HG03439 (cell line): Measurements from ENCODE around the gene PNMA6A.
"Not testable (repeated sequence)": the region's sequence is repeated elsewhere in the genome, so short reads cannot be mapped to it uniquely, and the experiment has no call there.

Experiments
- ATAC-seq: cut with Tn5 transposase; IDR thresholded peaks from one replicate; pipeline ENCODE4 v1.9.1; 2021; ENCODE audit warnings: mild to moderate bottlenecking, moderate library complexity; ENCODE audit not compliant: unreplicated experiment

PNMA6A gene

DNA sequence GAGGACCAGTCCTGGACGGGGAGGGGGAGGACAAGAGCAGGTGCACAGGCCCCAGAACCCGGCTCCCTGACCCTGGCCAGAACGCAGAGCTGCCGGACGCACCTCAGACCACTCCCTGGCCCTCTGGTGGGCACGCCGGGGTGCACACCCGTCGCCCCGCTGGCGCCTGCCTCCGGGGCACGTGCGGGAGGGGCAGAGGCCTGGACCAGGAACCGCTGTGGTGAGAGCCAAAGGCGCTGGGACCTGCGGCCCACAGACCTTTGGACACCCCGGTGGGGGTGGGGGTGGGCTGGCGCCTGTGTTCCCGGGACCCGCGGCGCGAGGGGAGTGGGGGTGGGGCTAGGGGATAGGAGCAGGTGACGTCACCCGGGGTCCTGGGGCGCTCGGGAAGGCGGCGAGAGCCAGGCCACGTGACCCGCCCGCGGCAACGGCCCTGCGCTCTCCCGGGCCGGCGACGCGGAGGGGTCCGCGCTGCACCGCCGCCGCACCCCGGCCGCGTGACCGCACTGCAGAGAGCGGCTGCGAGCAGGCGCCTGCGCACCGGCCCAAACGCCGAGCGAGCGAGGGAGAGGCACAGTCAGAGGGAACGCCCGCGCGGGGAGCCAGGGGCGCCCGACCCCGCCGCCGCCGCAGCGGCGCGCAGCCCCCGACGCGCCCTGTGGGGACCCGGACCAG, at the start of gene PNMA6A:
Gene PNMA6A (plus strand): TSS at position 546 of the 675 bp plus-strand sequence. CDS start 609 bp downstream, outside the sequence.
- not testable (repeated sequence) for ATAC-seq

DNA sequence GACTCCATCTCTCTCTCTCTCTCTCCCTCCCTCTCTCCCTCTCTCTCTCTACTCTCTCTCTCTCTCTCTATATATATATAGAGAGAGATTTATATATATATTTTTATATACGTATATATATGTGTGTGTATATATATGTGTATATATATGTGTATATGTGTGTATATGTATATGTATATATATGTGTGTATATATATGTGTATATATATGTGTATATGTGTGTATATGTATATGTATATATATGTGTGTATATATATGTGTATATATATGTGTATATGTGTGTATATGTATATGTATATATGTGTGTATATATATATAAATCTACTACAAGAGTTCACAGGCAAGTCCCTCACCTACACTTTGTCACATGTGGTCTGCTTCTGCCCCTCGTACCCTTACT, 45.8 kb upstream of the PNMA6A start:
- not testable (repeated sequence) for ATAC-seq

DNA sequence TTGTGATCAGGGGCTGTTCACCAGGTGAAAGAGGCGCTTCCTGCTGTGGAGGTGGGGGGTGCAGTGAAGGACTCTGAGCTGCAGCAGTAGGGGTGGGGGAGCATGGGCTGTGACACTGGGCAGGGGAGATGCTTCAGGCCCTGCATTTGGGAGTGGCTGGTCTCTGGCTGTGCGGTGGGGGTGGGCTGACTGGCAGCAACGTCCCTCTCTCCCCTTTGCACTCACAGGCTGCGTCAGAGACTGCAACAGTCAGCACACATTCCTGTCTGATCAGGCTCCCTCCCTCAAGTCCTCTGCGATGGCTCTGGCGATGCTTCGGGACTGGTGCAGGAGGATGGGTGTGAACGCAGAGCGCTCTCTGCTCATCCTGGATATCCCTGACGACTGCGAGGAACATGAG, 43.8 kb upstream of the PNMA6A start:
- not testable (repeated sequence) for ATAC-seq

DNA sequence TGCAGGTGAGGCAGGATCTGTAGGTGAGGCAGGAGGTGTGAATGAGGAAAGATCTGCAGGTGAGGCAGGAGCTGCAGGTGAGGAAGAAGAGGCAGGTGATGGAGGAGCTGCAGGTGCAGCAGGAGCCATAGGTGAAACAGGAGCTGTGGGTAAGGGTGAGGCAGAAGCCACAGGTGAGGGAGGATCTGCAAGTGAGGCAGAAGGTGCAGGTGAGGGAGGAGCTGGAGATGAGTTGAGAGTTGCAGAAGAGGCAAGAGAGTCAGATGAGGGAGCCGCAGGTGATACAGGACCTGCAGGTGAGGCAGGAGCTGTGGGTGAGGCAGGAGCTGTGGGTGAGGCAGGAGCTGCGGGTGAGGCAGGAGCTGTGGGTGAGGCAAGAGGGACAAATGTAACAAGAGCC, 43.1 kb upstream of the PNMA6A start:
- ATAC-seq, result no peak

DNA sequence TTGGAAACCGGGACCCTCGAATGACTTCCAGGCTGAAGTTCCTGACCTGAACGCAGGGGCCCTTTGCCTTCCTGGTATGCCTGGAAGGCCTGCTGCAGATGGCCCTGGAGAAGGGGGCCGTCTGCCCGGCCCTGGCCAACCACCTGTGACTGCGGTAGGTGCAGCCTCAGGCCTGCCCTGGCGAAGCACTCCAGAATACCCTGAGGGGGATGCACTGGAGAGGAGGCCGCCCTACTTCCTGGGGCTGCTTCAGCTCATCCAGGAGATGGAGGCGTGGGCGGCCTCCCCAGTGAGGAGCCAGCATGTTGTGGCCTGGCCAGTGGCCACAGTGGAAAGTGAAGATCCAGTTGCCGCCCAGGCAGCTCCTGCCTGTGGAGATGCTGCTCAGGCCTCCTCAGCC, 42.4 kb upstream of the PNMA6A start:
- ATAC-seq, result no peak

DNA sequence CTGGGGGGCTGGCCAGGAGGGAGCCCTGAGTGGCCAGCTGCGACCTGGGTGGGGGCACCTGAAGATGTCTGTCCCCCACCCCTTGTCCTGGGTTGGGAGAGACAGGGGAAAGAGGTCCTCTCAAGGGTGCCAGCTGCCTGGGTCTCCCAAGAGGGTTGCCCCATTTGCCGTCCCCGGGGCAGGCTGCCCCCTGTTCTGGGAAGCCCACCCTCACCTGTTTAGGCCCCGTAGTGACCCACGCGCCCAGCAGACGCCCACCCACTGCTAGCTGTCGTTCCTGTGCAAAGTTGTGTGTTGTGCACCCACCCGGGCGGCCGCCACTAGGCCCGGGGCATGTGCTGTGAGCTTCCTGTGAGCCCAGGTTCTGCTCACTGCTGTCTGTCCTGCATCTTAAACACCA, 41.5 kb upstream of the PNMA6A start:
- no peak for ATAC-seq

DNA sequence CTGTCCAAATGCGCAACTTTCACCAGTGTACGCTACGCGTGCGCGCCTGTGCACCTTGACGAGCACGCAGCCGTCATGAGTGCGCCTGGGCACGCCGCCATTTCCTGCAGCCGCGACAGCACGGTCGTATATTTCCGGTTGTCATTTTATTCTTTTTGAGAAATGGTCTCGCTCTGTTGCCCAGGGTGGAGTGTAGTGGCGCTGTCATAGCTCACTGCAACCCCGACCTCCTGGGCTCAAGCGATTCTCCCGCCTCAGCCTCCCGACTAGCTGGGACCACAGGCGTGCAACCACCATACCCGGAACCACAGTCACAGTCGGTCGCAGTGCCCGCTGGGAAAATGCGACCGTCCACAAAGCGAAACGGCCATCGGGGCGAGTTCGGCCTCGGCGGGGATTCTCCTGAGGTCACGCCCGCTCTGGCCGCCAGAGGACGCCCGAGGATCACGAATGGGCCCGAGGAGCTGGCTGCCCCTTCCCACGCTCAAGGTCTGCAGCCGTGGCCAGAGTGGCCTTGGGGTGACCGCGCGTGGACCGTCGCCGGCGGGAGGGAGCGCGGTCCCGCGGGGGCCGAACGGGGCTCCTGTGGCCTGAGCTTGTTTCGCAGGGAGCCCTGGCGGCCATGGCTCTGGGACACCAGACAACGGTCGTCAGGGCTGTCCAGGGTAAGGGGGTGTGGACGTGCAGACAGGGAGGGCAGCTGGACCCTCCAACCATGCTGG, 39.7 kb upstream of the PNMA6A start:
- peak; percentile 86 for ATAC-seq

DNA sequence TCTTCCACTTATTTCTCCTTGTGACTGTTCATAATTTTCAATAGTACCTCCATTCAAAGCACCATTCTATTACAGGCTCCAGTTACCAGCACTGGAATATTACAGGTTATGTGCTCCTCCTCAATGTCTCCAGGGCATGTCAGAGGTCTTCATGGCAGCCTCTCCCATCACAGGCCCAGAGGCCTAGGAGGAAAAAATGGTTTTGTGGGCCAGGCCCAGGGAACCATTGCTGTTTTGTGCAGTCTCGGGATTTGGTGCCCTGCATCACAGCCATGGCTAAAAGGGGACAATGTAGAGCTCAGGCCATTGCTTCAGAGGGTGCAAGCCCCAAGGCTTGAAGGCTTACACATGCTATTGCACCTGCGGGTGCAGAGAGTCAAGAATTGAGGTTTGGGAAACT, 23.2 kb upstream of the PNMA6A start:
- no peak for ATAC-seq

DNA sequence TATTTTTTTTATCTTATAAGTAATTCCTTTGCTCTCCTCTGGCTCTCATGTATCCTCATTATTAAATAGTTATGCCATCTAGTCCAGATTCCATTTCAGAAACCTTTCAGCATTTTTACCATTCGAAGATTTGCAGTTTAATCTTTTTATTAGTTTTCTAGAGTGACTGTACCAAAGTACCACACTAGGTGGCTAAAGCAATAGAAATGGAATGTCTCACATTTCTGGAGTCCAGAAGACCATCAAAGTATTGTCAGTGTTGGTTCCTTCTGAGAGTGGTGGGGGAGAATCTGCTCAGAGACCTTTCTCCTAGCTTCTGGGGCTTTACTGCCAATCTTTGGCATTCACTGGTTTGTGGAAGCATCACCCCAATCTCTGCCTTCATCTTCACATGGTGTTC, 19.7 kb upstream of the PNMA6A start:
- ATAC-seq, result no peak

DNA sequence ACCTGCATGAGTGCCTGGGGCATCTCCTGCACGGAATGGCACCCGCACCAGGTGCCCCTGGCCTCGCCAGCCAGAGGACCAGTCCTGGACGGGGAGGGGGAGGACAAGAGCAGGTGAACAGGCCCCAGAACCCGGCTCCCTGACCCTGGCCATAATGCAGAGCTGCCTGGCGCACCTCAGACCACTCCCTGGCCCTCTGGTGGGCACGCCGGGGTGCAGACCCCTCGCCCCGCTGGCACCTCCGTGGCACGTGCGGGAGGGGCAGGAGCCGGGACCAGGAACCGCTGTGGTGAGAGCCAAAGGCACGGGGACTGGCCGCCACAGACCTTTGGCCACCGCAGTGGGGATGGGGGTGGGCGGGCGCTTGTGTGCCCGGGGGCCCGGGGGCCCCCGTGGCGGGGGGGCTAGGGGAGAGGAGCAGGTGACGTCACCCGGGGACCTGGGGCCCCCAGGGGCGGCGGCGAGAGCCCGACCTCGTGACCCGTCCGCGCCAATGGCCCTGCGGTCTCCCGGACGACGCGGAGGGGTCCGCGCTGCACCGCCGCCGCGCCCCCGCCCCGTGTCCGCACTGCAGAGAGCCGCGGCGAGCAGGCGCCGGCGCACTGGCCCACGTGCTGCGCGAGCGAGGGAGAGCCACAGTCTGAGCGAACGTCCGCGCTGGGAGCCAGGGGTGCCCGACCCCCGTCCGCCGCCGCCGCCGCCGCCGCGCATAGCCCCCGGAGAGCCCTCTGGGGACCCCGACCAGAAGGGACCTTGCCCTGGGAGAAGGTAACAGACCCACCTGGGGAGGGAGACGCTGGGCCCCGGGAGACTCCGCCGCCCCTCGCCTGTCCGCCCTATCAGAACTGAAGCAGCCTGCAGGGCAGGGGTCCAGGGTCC, 16.1 kb upstream of the PNMA6A start, which contains the start of gene PNMA3:
Gene PNMA3 (plus strand): TSS at position 600 of the 879 bp plus-strand sequence. CDS start 586 bp downstream, outside the sequence.
- ATAC-seq, result no peak

DNA sequence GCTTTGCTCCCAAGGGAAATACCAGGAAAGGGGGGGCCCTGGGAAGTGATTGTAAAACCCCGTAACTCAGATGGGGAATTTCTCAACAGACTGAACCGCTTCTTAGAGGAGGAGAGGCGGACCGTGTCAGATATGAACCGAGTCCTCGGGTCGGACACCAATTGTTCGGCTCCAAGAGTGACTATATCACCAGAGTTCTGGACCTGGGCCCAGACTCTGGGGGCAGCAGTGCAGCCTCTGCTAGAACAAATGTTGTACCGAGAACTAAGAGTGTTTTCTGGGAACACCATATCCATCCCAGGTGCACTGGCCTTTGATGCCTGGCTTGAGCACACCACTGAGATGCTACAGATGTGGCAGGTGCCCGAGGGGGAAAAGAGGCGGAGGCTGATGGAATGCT, 15.0 kb upstream of the PNMA6A start:
- ATAC-seq, result no peak

DNA sequence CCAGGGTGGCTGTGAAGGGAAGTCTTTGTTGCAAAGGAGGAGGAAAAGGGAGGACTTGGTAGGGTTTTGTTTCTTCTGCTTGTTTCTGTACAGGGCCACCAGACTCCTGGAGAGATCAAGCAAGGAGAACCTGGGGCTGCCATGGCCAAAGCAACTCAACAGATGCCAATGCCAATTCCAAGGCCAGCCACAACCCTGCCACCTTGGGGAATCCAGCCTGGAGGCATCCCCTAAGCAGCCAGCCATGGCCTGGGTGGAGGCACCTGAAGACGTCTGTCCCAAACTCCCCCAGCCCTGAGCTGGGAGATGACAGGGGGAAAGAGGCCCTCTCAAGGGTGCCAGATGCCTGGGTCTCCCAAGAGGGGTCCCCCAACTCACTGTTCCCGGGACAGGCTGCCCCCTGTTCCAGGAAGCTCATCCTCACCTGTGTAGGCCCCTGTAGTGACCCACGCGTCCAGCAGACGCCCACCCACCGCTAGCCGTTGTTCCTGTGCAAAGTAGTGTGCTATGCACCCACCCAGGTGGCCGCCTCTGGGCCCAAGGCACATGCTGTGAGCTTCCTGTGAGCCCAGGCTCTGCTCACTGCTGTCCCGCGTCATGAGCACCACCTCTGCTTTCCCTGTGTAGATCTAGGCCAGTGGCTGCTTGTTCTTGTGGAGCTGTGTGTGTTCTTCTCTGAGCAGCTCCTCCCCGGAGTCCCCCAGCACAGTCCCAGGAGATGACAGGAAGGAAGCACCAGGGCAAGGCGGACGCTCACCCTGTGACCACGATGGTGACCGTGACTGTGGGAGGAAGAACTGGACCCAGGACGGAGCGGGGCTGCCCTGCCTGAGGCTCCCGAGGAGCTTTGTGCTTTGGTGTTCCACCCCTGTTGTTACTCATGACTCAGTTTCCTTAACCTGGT, 12.8 kb upstream of the PNMA6A start:
- ATAC-seq, result no peak

DNA sequence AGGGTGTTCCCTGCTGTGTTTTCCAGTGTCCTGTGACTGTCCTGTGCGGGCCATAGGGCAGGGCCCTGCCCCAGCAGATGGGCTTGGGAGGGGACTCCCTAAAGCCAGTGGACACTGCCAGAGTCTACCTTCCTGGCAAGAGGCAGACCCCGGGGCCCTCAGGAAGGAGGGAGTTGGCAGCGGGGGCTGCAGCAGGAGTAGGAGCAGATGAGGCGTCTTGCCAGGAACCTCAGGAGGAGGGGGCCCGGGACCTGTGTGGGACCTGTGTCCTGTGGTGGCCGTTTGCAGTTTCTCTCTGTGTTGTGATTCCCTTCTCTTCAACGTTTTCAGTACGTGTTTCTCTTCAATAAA, 12.2 kb upstream of the PNMA6A start:
- ATAC-seq, result no peak

DNA sequence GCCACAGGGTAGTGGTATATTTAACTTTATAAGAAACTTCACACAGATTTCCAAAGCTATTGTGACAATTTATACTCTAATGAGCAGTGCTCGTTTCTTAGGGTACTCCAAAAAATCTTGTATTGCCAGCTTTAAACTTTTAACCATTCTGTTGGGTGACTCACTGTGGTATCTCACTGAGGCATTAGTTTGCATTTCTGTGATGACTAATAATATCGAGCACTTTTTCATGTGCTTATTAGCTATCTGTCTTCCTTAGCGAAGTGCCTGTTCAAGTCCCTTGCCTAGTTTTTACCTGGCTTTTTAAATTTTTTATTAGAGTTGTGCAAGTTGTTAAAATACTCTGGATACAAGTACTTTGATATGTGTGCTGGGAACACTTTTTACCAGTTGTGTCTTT, 10.5 kb upstream of the PNMA6A start:
- no peak for ATAC-seq

DNA sequence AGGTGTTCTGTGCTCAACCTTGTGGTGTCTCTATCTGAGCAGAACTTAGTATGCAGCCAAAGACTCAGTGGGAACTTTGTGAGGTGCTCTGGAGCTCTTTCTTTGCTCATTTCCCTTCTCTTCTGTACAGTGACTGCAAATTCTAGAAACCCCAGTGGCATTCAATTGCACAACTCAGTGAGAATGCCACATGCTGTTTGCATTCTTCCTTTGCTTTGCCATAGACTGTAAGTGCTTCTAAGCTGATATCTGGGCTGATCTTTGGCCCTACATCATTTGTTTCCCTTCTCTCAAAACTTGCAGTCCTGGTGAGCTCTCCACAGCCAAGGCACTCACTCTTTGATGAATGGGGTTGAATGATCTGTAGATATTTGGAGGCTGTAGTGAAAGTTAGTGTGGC, 8.9 kb upstream of the PNMA6A start:
- ATAC-seq, result no peak

DNA sequence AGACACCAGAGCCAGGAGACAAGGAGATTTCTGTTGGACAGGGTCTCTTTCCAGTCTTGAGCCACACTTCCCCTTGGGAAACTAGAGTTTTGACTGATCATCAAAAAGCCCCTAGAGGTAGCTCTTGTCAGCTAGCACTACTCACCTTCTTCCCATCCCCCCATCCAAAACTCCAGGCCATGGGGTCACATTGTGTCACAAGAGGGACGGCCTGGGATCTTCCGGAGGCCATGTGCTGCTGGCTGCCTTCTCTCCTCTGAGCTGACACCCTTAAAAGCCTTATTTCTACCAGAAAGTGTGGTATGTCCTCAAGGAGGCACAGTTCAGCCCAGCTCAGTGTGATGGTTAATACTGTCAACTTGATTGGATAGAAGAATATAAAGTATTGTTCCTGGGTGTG, 8.2 kb upstream of the PNMA6A start:
- ATAC-seq, result no peak

DNA sequence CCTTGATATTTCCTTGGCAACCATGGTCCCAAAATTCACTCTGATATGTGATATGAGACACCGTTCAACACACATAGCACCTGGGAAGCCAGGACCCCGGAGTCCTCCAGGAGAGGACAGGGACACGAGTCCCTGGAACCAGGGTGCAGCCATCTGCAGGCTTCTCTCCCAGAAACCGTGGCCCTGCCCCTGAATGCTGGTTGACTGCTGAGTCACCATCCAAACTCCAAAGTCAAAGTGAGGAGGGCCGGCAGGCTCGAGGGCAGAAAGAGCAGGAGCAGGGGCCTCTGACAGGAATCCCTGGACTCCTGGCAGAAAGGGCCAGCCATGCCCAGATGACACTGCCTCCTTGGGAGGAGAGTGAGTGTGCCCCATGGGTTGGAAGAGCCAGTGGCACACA, 6.9 kb upstream of the PNMA6A start:
- ATAC-seq, result no peak

DNA sequence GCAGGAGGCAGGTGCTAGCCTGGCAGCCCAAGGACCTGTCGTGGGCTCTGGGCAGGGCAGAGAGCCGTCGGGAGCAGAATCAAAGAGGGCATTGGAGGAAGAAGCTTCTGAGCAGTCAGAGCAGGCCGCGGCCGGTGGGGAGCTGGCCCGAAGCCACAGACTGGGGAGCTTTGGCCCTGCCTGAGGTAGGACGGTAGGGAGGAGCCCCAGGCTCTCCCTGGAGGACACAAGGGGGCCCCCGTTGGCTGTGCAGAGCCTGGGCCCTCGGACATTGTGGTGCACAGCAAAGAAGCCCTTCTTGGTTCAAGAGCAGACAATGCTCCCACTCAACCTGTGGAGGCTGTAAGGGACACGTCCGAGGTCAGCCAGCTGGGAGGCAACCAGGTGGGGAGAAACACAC, 5.9 kb upstream of the PNMA6A start:
- not testable (repeated sequence) for ATAC-seq

DNA sequence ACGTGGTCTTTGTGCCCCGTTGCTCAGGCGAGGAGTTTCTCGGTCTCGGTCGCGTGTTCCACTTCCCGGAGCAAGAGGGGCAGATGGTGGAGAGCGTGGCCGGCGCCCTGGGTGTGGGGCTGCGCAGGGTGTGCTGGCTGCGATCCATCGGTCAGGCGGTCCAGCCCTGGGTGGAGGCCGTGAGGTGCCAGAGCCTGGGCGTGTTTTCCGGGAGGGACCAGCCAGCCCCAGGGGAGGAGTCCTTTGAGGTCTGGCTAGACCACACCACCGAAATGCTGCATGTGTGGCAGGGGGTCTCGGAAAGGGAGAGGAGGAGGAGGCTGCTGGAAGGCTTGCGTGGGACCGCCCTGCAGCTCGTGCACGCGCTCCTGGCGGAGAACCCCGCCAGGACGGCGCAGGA, 1.1 kb downstream of the PNMA6A start:
- ATAC-seq, result not testable (repeated sequence)

DNA sequence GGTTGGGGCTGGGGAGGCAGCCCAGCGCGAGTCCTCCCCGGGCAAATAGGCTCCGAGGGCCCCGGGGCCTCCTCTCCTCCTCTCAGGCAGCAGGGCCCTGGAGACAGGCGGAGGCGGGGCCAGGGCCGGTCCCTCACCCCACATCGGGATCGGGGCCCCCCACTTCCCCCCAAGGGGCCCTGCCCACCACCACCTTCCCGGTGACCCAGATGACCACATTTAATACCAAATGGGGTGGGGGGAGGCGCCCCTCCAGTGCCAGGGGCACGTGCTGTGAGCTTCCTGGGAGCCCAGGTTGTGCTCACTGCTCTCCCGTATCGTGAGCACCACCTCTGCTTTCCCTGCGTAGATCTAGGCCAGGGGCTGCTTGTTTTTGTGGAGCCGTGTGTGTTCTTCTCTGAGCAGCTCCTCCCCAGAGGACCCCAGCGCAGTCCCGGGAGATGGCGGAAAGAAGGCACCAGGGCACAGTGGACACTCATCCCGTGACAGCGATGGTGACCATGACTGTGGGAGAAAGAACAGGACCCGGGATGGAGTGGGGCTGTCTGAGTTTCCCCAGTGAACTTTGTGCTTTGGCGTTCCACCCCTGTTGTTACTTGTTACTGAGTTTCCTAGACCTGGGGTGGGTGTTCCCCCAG, 2.1 kb downstream of the PNMA6A start:
- ATAC-seq, result no peak
